Kidney tubule cell (primary cell): ENCODE measurements around the gene ST6GALNAC5.
A peak's percentile ranks its signal among the peaks of the same experiment; 100 is the strongest.
"Not testable (repeated sequence)": the region's sequence is repeated elsewhere in the genome, so short reads cannot be mapped to it uniquely, and the experiment has no call there.

Source experiments
- DNase-seq: peaks from one replicate; pipeline ENCODE4 v3.0.0-alpha.2; 2018; ENCODE audit warnings: low spot score

The ST6GALNAC5 gene

DNA sequence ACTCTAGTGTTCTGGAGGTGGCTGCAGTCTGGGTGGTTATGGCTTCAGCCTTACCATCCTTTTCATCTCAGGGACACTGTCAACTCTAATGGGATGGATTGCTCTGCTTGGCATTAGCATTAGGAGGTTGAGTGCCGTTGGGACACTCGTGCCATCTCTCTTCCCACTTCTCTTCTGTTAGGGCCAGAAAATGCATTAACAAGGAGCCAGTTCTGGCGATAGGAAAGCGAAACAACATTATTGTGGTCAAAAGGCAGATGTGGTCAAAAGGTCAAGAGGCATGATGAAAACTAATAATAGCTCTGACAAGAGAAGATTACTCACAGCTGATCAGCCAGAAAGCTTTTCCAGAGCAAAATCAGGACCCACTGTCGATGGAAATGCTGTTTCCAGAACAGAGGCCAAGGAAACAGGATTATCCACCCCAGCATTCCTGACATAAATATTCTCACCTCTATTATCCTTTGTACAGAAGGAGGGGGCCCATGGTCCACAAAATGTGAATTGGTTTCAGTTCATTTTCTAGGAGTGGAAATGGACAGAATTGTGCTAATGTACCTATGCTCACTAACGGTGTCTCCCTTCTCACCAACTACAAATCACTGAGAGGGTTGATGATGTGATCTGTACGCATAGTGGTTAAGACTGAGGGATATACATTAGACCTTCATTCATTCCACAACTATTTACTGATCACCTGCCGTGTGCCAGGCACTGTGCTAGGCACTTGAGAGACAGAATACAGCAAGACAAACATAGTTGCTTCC, 72.0 kb downstream of the ST6GALNAC5 start:
- DNase-seq = peak; percentile 73

DNA sequence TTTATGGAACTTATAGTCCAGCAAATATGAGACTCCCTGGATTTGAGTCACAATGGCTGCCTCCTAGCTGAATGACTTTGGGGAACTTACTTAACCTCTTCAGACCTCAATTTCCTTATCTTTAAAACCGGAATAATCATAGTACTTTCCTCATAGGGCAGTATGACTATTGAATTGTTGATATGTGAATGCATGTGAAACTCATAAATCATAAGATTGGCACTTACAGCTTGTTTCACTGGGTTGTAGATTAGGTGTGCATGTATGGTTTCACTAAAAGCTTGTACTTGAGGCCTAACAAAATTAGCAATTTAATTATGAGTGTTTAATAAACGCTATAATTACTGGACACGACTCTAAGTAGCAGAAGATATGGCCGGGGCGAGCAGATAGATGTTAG, 72.5 kb downstream of the ST6GALNAC5 start:
- DNase-seq = no peak

DNA sequence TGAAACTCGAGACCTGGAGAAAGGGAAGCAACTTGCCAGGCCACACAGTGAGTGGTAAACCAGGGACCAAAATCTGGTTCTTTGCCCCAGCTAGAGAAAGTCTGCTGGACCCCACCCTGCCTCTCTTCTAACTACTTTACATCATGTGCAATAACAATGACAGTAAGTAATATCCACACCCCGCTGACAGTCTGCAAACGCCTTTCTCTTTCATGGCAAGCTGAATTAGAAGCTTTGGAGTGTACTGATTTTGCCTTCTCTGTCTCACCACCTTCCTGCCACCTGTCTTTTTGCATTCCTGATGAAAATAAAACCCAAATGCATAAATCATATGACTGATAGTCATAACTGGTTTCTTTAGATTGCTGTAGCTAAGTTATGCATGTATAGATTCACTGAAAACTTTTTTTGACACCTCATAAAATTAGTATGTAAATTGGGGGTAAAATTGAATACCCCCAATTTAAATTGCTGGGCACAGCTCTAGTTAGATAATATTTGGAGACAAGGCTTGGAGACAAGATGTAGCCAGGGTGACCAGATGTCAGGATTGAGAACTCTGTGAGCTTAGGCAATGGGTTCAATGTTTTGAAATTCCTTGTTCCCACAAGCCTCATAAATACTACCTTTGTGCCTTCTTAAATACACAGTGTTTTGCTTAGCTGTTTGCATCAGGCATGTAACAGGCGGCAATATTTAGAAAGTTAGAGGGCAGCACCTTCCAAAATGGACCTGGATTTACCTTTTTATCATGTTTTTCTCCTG, 73.5 kb downstream of the ST6GALNAC5 start:
- no peak for DNase-seq

DNA sequence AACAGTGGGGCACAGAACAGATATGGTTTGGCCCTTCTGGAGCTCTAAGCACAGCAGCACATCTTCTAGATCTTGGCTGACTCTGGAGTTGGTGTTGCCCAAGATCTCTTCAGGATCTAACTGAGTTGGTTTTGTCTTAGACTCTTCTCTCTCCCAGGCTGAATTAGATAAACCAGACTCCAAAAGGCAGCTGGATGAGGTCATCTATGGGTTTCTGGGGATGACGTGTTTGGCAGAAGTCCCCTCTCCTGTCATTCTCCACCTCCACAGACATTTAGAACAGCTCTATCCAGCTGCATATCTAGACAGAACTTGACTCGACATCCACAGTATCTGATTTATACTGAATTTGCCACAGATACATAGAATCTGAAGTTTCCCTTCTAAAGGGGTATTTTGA, 75.3 kb downstream of the ST6GALNAC5 start:
- DNase-seq = no peak

DNA sequence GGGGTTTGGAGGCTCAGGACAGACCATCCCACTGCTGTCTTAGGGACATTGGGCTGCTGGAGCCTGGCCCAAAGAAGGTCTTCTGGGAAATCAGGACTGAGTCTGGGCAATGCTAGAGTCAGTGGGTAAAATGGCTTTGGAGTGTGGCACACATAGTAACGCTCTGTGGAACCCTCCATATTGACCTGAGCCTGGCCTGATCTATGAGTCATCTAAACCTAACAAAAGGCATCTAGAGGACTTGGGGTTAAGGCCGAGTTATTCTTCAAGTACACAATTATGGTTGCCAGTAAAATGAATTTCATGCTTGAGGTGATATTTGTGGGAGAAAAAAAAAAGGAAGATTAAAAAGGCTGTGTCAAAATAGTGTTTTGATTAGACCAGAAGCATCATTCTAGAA, 77.7 kb downstream of the ST6GALNAC5 start:
- peak; percentile 9 for DNase-seq

DNA sequence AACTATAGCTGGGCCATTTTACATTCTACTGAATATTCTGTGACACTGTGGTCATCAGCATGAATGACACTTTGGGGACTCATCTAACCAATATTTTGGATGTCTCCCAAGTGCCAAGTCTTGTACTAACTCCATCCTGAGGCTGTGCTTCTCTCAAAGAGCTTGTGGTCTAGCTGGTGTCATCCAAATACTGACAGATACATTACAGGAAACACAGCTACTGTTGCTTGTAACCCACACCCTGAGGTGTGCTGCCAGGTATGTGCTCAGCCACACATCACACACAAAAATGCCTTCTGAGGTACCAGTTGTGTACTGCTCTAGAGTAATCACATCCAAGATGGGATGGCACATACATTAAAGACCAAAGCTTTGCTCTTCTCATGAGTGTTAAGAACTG, 81.6 kb downstream of the ST6GALNAC5 start:
- DNase-seq = peak; percentile 75

DNA sequence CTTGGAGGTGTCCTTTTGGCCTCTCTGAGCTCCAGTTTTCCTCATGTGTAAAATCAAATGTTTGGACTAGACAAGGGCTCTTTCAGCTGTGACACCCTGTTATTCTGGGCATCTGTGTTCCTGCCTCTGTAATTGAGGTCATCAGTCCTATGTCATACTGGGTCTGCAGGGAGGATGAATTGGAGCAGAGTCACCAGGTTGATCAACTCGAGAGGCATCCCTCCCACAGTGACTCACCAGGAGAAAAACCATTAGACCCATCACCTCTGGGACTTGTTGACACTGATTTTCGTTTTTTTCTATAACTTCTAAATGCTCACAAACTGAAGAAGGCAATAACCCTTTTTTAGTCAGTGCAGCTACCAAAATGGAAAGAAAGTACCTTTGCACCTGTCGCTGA, 82.2 kb downstream of the ST6GALNAC5 start:
- DNase-seq = peak; percentile 94

DNA sequence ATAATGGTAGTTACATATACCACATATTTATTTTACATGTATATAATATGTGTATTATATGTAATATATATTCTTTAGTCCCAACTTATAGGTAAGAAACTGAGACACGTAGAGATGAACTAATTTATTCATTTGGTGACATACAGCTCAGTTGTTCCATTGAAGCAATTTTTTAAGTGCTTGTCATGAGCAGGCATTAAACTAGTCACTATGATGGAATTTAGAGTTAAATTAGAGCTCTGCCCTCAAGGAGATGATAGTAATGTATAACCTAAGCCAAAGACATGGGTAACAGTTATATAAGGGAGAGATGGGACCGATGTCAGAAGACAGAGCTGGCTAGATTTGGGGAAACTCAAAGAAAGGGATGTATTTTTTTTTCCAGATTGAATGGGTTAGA, 83.0 kb downstream of the ST6GALNAC5 start:
- peak; percentile 76 for DNase-seq

DNA sequence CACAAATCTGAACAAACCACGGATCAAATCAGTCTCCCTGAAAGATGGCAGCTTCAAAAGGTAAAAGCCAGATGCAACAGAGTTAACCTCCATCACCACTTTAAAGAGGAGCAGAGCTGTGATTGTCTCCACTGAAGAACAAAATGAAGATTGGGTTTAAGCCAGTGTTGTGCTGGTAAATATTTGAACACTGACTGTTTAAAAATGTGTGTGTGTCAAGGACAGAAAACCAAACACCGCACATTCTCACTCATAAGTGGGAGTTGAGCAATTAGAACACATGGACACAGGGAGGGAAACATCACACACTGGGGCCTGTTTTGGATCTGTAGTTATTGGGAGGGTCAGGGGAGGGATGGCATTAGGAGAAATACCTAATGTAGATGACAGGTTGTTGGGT, 83.9 kb downstream of the ST6GALNAC5 start:
- DNase-seq = peak; percentile 45

DNA sequence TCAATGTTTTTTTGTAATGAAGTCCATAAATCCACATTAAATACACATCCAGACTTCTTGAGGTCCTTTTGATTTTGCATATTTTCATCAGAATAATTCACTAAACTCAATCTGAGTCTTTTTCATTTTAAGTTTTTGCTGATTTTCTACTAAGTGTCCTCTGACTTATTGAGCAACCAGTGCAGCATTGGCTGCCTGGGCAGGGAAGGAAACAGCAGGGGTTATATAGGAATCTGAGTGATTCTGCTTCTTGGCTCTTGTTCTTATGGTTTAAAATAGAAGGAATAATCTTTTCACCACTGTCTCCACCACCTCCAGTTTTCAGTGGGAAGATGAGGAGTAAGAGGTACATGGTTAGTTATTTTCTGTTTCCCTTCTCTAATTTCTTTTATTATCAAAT, 88.4 kb downstream of the ST6GALNAC5 start:
- no peak for DNase-seq

DNA sequence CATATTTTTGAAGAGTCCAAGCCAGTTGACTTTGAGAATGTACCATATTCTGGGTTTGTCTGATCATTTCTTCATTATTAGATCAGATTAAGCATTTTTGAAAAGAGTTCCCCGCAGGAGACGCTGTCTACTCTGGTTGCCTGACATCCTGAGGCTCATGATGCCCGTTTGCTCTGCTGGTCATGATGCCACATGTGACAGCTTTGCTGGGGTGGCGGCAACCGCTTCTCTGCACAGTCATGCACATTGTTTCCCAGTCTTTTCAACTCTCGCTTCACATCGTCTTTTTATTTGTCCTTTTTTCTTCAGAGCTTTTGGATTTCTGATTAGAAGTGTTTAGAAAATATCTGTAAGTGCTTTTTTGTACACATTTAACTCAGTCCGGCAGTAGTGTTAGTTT, 90.7 kb downstream of the ST6GALNAC5 start:
- DNase-seq = no peak

DNA sequence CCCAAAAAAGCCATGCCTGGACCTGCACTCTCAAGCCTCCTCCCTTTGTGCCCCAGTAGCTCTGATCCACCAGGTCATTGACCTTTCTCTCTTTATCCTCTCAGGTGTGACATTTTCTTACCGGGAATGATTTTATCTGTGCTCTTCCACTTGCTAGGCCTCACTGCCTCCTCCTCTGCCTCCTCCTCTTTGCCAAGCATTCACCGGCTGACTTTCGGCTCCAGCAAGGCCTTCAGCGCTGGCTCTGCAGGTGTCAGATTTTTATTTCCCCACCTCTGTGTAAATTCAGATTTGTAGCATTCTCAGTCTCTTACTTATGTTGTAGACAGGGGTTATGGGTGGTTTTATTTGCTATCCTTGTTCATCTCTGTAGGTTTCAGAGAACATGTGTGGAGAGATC, 91.5 kb downstream of the ST6GALNAC5 start:
- peak; percentile 13 for DNase-seq

DNA sequence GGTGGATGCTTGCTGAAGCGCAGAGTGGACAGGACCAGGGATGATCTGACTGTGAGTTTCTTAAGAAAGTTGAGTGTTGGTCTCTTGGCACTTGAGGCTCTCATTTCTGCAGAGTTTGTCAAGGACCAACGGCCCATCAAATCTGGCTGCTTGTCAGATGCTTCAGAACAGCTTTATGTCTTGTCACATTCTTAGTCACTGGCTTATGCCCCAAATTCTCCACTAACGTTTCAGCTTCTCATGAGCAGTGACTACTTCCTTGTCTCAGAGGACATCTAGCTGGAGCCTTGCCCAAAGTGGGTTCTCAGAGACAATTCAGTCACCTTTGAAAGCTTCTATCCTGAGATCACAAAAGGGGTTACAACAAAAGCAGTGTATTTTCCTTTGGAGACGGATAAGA, 92.3 kb downstream of the ST6GALNAC5 start:
- peak; percentile 63 for DNase-seq

DNA sequence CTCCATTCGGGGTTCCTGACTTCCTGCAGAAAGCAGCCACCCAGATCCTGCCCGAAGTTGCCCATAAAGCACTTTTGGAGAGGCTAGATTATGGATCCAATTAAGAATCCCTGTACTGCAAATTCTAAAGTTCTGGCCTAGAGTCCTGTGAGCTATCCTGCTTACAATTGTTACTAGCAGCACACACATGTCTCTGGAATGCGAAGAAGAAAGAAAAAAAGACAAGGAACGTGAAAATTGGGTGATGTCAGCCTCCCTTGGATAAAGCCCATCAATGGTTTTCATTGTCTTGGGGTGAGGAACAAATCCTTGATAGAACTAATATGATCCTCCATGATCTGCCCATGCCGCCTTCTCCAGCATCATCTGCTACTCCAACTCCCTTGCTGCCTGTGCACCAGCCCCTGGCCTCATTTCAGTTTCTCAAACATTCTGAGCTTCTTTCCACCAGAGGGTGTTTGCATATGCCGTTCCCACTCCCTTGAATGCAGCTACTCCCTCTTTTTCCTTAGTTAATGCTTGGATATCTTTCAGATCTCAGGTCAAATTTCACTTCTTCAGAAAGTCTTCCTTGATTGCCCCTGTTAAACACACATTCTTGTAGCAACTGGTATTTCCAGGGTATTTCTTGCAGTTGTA, 94.0 kb downstream of the ST6GALNAC5 start:
- DNase-seq = peak; percentile 22

DNA sequence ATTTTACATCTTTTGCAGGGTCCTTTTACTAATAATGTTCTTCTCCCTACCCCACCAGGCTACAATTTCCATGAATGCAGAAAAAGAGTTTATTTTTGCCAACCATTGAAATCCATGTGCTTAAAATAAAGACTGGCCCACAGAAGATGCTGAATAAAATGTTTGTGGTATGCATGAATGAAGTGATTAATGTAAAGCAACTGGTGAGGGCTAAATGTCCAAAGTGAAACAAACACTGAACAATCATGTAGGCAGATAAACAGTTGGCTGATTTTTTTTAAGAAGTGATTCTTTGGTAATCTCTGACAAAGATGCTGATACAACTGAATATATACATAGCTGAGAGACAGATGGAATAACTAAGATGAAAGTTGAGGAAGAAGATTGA, 94.5 kb downstream of the ST6GALNAC5 start:
- DNase-seq = no peak

DNA sequence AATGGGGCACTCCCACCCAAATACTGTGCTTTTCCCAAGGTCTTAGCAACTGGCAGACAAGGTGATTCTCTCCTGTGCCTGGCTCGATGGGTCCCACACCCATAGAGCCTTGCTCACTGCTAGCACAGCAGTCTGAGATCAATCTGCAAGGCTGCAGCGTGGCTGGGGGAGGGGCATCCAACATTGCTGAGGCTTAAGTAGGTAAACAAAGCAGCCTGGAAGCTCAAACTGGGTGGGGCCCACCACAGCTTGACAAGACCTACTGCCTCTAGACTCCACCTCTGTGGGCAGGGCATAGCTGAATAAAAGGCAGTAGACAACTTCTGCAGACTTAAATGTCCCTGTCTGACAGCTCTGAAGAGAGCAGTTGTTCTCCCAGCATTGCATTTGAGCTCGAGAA, 114.0 kb downstream of the ST6GALNAC5 start:
- DNase-seq = not testable (repeated sequence)

DNA sequence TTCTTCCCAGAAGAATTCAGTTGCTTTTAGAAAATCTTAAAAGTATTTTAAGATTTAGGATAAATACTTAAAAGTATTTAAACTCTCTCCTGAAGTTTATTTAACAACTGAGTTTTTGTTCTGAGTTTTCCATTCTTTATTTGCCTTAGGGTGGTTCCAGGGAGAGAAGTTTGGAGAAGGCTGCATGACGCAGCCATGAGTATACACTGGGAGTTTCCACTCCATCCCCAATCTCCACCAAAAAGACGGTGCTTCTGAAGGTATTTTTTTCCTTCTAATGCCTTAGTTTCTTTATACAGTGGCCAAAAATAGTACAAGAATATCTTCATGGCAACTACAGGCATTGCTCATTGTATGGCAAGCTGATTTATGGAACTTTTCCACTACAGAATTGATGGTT, 122.7 kb downstream of the ST6GALNAC5 start:
- no peak for DNase-seq

DNA sequence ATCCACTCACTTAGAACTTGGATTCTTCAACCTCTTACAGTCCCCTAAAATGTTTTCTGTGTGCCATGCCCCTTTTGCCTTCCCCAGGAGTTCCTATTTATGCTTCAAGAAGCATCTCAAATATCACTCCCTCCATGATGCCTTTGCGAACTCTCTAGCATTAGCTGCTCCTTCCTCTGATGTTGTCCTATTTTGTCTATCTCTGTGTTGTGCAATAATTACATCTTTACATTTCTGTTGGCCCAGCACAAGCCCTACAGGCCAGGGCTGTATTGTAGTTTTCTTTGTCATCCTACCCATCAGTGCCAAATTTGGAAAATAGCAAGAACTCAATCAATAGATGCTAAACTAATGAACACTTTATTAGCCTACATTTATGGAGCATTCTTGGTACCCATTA, 125.8 kb downstream of the ST6GALNAC5 start:
- no peak for DNase-seq

DNA sequence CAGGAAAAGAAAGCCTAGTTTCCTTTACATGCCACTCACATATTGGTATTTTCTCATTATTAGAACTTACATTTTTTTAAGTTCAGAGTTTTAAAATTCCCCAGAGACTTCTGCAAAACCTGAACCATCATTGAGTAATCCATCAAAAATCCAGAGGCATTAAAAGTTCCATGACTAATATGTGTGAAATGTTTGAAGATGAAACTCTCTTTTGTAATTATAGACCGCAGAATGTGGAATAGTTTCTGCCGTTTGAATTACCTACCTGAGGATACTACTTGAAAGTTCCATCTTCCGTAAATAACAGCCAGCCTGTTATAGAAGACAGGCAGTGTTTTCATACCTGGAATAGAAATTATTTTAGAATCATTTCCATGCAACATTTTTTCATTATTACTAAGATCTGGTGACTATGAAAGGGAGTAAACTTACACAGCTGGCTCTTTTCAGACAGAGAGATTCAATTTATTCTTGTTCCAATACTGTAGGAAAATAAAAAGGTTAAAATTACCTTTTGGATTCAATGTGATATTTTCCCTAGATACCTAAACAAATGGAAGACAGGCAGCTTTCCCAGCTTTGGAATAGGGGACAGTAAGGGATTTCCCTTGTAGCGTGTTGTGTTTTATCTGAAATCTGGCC, 131.4 kb downstream of the ST6GALNAC5 start:
- peak; percentile 94 for DNase-seq

DNA sequence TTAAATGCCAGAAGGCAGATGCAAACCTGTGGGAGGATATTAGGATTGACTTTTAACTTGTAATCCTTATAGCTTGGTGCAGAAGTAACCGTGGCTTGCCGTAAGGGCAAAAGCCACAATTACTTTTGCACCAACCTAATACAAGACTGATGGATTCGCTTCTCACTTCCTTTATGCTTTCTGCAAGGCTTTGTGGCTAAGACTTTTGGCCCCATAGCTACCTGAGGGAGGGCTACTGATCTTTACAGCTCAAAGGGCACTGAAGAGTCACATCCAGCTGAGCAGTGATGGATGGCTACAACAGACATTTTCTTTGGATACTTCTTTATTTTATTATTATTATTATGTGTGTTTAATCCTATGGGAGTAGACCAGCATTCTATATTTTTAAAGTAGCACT, 140.4 kb downstream of the ST6GALNAC5 start:
- no peak for DNase-seq

DNA sequence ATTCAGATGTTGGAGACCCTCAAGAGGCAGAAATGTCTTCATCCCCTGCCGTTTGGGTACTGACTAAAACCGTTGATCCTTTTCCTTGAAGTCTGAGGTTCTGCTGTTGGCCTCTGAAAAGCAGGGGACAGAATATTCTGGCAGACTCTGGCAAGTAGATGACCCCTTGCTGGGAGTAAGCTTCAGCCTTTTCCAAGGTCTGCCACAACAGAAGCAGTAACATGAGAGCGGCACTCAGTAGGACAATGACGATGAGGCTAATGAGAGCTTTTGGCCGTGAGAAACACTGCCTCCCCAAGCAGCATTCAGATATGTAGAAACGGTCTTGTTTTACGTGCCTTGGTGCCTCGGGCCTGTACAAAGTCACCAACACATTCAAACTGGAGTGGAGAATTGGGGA, 143.7 kb downstream of the ST6GALNAC5 start:
- no peak for DNase-seq

DNA sequence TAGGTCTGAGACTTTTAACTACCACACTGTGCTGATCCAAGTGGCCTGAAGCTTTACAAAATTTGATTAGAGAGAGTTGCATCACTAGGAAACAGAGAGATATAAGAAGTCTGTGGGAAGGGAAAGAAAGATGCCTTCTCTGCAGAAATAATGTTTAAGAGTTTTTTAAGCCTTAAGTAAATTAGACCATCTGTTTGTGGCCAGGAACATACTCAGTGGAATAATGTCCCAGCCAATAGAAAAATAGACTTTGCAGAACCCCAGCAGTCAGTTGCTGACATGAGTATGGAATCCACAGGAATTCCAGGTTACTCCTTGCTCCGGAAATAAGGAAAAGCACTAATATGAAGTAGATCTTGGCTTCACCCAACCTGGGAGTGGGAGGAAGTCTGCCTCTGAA, 144.8 kb downstream of the ST6GALNAC5 start:
- no peak for DNase-seq
